ENCODE measurements around the gene RARG.
A peak's percentile ranks its signal among the peaks of the same experiment; 100 is the strongest.

RARG gene

GRCh38 chr12:53191096-53191884 is 40.7 kb downstream of the RARG start:
- DNase-seq (ENCODE audit: low read depth, low spot score), result no peak
- TF ChIP-seq FOXP2 (optimal IDR thresholded peaks at IDR 0.05; ENCODE audit: control extremely low read depth, extremely low read length, insufficient read depth) (no peak), EZH2 (IDR thresholded peaks at IDR 0.05) (no peak), POLR2AphosphoS5 (IDR thresholded peaks at IDR 0.05; ENCODE audit: borderline replicate concordance, low read depth, low read length) (peak; percentile 35)
- Histone ChIP-seq H3K36me3 (ENCODE audit: insufficient read depth, low read length) (peaks cover 25% of the 10 kb centered on the region), H3K9ac (ENCODE audit: insufficient read length) (no peak overlapping the region), H3K27ac (no peak overlapping the region), H3K4me3 (no peak overlapping the region), H3K9me3 (ENCODE audit: low read depth, low read length) (no peaks in the 10 kb centered on the region)

GRCh38 chr12:53190108-53190729 is 41.8 kb downstream of the RARG start:
- peaks cover 36% of the 10 kb centered on the region for H3K36me3 ChIP-seq (ENCODE audit: insufficient read depth, low read length)
- H3K27ac ChIP-seq, result no peak overlapping the region
- DNase-seq (ENCODE audit: low read depth, low spot score), result no peak
- no peak for TF ChIP-seq EZH2 (IDR thresholded peaks at IDR 0.05)
- TF ChIP-seq POLR2AphosphoS5 (IDR thresholded peaks at IDR 0.05; ENCODE audit: borderline replicate concordance, low read depth, low read length), result no peak
- TF ChIP-seq FOXP2 (optimal IDR thresholded peaks at IDR 0.05; ENCODE audit: control extremely low read depth, extremely low read length, insufficient read depth), result no peak
- H3K9me3 ChIP-seq (ENCODE audit: low read depth, low read length), result no peaks in the 10 kb centered on the region
- no peak overlapping the region for H3K9ac ChIP-seq (ENCODE audit: insufficient read length)
- H3K4me3 ChIP-seq, result no peak overlapping the region

- H3K9me3 ChIP-seq (ENCODE audit: low read depth, low read length), result no peaks in the 10 kb centered on the region
- no peak overlapping the region for H3K4me3 ChIP-seq
- no peak overlapping the region for H3K9ac ChIP-seq (ENCODE audit: insufficient read length)
- no peak for DNase-seq (ENCODE audit: low read depth, low spot score)
- no peak overlapping the region for H3K27ac ChIP-seq
- TF ChIP-seq POLR2AphosphoS5 (IDR thresholded peaks at IDR 0.05; ENCODE audit: borderline replicate concordance, low read depth, low read length) (no peak), FOXP2 (optimal IDR thresholded peaks at IDR 0.05; ENCODE audit: control extremely low read depth, extremely low read length, insufficient read depth) (no peak), EZH2 (IDR thresholded peaks at IDR 0.05) (no peak)
- peaks cover 62% of the 10 kb centered on the region for H3K36me3 ChIP-seq (ENCODE audit: insufficient read depth, low read length)
Measured at GRCh38 chr12:53187145-53187899, 44.7 kb downstream of the RARG start.

GRCh38 chr12:53186745-53187144 is 45.3 kb downstream of the RARG start:
- Histone ChIP-seq H3K27ac (0 out of 2 replicates have a peak overlapping the region, but pooled peaks have one; percentile 31), H3K9me3 (ENCODE audit: low read depth, low read length) (no peaks in the 10 kb centered on the region), H3K4me3 (no peak overlapping the region), H3K9ac (ENCODE audit: insufficient read length) (no peak overlapping the region), H3K36me3 (ENCODE audit: insufficient read depth, low read length) (peaks cover 68% of the 10 kb centered on the region)
- no peak for DNase-seq (ENCODE audit: low read depth, low spot score)
- TF ChIP-seq POLR2AphosphoS5 (IDR thresholded peaks at IDR 0.05; ENCODE audit: borderline replicate concordance, low read depth, low read length), result no peak
- no peak for TF ChIP-seq FOXP2 (optimal IDR thresholded peaks at IDR 0.05; ENCODE audit: control extremely low read depth, extremely low read length, insufficient read depth)

- H3K9ac ChIP-seq (ENCODE audit: insufficient read length), result no peak overlapping the region
- DNase-seq (ENCODE audit: low read depth, low spot score), result no peak
- H3K27ac ChIP-seq, result no peak overlapping the region
- peaks cover 72% of the 10 kb centered on the region for H3K36me3 ChIP-seq (ENCODE audit: insufficient read depth, low read length)
- H3K4me3 ChIP-seq, result no peak overlapping the region
- TF ChIP-seq FOXP2 (optimal IDR thresholded peaks at IDR 0.05; ENCODE audit: control extremely low read depth, extremely low read length, insufficient read depth) (no peak), POLR2AphosphoS5 (IDR thresholded peaks at IDR 0.05; ENCODE audit: borderline replicate concordance, low read depth, low read length) (no peak), EZH2 (IDR thresholded peaks at IDR 0.05) (no peak)
- H3K9me3 ChIP-seq (ENCODE audit: low read depth, low read length), result no peaks in the 10 kb centered on the region
Measured at GRCh38 chr12:53185582-53186153, 46.3 kb downstream of the RARG start.

GRCh38 chr12:53184828-53185227 is 47.2 kb downstream of the RARG start:
- no peak overlapping the region for H3K27ac ChIP-seq
- H3K9me3 ChIP-seq (ENCODE audit: low read depth, low read length), result no peaks in the 10 kb centered on the region
- no peak overlapping the region for H3K9ac ChIP-seq (ENCODE audit: insufficient read length)
- peaks cover 72% of the 10 kb centered on the region for H3K36me3 ChIP-seq (ENCODE audit: insufficient read depth, low read length)
- H3K4me3 ChIP-seq, result no peak overlapping the region
- TF ChIP-seq EZH2 (IDR thresholded peaks at IDR 0.05) (no peak), POLR2AphosphoS5 (IDR thresholded peaks at IDR 0.05; ENCODE audit: borderline replicate concordance, low read depth, low read length) (no peak), FOXP2 (optimal IDR thresholded peaks at IDR 0.05; ENCODE audit: control extremely low read depth, extremely low read length, insufficient read depth) (no peak)
- DNase-seq (ENCODE audit: low read depth, low spot score), result no peak

GRCh38 chr12:53182903-53183302 is 49.1 kb downstream of the RARG start:
- DNase-seq (ENCODE audit: low read depth, low spot score), result no peak
- peaks cover 63% of the 10 kb centered on the region for H3K36me3 ChIP-seq (ENCODE audit: insufficient read depth, low read length)
- no peak overlapping the region; the same call in 1 of the 2 replicates for H3K27ac ChIP-seq
- H3K9ac ChIP-seq (ENCODE audit: insufficient read length), result peak overlapping the region; percentile 25
- peak overlapping the region; percentile 87 for H3K4me3 ChIP-seq
- TF ChIP-seq FOXP2 (optimal IDR thresholded peaks at IDR 0.05; ENCODE audit: control extremely low read depth, extremely low read length, insufficient read depth) (no peak), EZH2 (IDR thresholded peaks at IDR 0.05) (no peak), POLR2AphosphoS5 (IDR thresholded peaks at IDR 0.05; ENCODE audit: borderline replicate concordance, low read depth, low read length) (no peak)
- H3K9me3 ChIP-seq (ENCODE audit: low read depth, low read length), result no peaks in the 10 kb centered on the region

GRCh38 chr12:53181935-53182334 is 50.1 kb downstream of the RARG start:
- peaks cover 53% of the 10 kb centered on the region for H3K36me3 ChIP-seq (ENCODE audit: insufficient read depth, low read length)
- H3K27ac ChIP-seq, result peak overlapping the region; percentile 90; the same call in 1 of the 2 replicates
- no peak overlapping the region for H3K9ac ChIP-seq (ENCODE audit: insufficient read length)
- no peaks in the 10 kb centered on the region for H3K9me3 ChIP-seq (ENCODE audit: low read depth, low read length)
- H3K4me3 ChIP-seq, result peak overlapping the region; percentile 87
- no peak for DNase-seq (ENCODE audit: low read depth, low spot score)
- no peak for TF ChIP-seq EZH2 (IDR thresholded peaks at IDR 0.05)
- TF ChIP-seq FOXP2 (optimal IDR thresholded peaks at IDR 0.05; ENCODE audit: control extremely low read depth, extremely low read length, insufficient read depth), result no peak
- TF ChIP-seq POLR2AphosphoS5 (IDR thresholded peaks at IDR 0.05; ENCODE audit: borderline replicate concordance, low read depth, low read length), result no peak
